Hypothalamus (tissue), 51 donors: ENCODE results near the gene MEIOSIN.
A peak's percentile ranks its signal among the peaks of the same experiment; 100 is the strongest.
"Not testable (repeated sequence)": the region's sequence is repeated elsewhere in the genome, so short reads cannot be mapped to it uniquely, and the experiment has no call there.

ENCODE experiments used
- DNase-seq, 51 donors: peaks; one replicate each; lab custom pipeline; 2025; lab: John Stamatoyannopoulos, UW

Gene MEIOSIN

DNA sequence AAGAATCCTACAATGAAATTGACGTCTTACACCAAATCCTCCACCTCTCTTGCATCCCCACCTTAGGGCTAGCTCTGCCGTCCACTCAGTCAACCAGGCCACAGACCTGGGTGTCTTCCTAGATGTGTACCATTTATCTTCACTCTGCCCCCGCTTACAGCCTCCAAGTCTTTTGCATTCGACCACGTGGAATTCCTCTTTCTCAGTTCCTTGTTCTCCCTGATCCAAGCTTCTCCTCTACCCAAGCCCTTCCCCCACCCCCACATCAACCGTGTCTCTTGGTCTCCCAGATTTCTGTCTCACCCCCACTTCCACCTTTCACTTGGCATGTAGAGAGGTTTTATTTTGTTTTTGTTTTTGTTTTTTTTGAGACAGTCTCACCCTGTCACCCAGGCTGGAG is 60.6 kb downstream of the MEIOSIN start:
- no peak for DNase-seq

DNA sequence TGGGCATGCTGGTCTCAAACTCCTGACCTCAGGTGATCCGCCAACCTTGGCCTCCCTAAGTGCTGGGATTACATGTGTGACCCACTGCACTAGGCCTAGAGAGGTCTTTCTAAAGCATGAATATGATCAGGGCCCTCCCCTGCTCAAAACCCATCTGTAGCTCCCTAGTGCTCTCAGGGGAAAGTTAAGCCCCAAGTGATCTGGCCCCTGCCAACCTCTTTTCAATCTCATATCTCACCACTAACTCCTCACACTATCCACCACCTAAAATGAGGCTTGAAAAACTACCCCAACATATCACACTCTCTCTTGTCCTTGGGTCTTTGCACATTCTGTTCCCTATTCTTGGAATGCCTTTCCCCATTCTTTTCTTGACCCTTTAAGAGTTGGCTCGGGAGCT is 61.4 kb downstream of the MEIOSIN start:
- no peak for DNase-seq

DNA sequence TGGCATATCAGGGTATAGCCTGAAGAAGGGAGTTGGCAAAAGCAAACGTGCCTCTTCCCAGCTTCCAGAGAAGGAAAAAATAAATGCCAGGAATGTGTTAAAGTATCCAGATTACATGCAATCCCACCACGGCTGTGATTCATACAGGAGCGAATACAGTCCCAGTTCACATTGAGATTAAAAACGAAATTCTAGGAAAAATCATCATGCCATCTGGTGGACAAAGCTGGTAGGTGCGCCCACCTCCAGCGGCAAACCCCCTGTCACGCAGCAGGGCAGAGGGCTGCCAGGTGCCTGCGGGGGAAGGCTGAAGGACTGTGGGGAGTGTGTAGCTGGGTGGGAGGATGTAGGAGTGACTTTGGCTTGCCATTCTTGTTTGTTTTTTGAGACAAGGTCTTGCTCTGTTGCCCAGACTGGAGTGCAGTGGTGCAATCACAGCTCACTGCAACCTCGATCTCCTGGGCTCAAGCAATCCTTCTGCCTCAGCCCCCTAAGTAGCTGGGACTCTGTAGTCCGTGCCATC is 65.8 kb downstream of the MEIOSIN start:
- peak in 29 of 51 donors; percentile 9 to 61 (median 32) for DNase-seq

GRCh38 chr19:45799541-45799940 is 66.3 kb downstream of the MEIOSIN start:
- DNase-seq: not testable (repeated sequence)

DNA sequence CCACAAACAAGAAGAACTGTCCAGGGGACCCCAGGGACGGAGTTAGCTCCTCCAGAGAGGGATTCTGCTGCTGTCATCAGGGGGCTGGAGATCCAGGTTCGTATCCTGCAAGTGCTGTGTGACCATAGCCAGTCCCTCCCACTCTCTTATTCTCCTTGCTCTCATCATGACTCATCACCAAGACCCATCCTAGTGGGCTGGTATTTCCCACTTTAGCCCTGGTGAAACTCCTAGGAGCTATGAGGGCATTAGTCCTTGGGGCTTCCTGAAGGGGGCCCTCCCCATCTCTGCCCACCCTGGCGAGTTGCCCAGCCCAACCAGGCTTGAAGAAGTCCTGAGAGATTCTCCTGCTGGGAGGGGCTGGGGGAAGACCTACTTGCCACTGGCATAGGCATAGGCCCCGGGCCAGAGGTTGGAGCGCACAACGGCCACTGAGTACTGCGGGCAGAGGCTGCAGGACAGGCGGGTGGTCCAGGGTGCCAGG is 66.9 kb downstream of the MEIOSIN start:
- no peak for DNase-seq

DNA sequence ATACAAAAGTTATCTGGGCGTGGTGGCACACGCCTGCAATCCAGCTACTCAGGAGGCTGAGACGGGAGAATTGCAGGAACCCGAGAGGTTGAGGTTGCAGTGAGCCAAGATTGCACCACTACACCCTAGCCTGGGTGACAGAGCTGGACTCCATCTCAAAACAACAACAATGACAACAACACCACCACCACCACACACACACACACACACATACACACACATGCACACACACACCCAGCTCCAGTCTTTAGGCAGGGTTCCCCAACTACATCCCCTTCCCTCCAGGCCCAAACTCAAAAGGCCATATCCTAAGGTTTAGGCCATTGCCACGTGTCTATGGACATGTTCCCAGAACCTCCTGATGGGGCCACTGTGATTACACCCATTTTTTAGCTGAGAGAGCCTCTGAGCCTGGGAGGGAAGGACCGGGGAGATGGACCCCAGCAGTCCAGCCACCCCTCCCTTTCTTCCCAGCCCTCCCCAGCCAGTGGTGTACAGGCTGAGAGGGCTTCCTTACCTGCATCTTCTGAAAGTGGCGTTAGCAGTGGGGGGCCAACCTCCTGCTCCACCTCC is 68.5 kb downstream of the MEIOSIN start:
- no peak for DNase-seq

DNA sequence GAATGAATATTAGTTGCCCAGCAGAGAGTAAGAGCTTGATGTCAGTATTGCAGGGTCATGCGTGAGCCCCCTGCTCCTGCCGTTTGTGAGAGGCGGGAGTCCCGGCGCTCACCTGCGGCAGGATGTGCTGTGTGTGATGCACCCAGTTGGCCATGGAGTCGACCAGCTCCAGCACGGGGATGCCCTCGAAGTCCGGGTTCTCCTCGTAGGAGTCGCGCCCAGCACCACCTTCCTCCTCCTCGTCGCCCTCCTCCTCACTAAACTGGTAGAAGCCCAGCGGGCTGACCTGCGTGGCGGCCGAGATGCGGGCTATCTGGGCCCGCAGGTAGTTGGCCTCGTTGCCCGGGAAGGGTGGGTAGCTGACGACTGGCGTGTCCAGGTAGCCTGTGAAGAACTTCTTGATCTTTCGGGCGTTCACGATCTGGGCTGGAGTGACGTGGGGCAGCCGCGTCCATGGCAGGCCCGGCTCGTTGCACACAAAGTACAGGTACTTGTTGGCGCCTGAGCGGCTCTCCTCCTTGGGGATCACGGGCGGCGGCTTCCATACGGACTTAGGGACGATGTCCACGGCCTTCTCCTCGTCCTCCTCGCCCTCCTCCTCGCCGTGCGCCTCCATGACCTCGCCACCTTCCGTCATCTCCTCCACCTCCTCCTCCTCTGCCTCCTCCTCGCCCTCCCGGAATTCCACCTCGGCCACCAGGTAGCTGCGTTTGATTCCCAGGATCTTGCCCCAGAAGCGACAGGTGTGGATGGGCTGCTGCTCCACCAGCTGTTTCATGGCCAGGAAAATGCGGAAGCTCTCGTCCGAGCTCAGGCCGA is 71.1 kb downstream of the MEIOSIN start:
- DNase-seq: no peak

- no peak for DNase-seq
Measured at GRCh38 chr19:45804959-45805230, 71.7 kb downstream of the MEIOSIN start.

- no peak for DNase-seq
Measured at GRCh38 chr19:45805719-45806118, 72.5 kb downstream of the MEIOSIN start.

GRCh38 chr19:45809643-45810159 is 76.5 kb downstream of the MEIOSIN start:
- DNase-seq: no peak

DNA sequence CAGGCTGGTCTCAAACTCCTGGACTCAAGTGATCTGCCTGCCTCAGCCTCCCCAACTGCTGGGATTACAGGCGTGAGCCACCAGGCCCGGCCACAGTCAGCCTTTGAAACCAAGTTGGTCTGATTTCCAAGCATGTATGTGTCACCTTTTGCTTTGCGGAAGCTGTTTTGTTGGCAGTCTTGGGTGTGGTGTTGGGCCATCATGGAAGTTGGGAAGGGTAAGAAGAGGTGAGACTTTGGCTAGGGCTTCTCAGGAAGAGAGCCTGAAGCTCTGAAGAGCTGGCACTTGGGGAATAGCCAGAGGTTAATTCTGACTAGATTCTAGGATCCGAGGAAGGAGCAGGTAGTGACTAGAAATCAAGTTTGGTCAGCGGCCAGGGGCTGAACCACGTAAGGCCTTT is 79.1 kb downstream of the MEIOSIN start:
- no peak for DNase-seq
